Neuron (in vitro differentiated cells): ENCODE measurements around the gene FKBP1A.

ENCODE experiments used
- H2AFZ ChIP-seq: one replicate; pipeline ENCODE4 v1.6.1; 2013; ENCODE audit warnings: low read depth, mild to moderate bottlenecking, inconsistent platforms, low read length, moderate library complexity
- H3K27me3 ChIP-seq: one replicate; pipeline ENCODE4 v1.6.1; 2013; ENCODE audit warnings: low read length; ENCODE audit not compliant: insufficient read depth
- H3K36me3 ChIP-seq: one replicate; pipeline ENCODE4 v1.6.1; 2013; ENCODE audit warnings: low read length; ENCODE audit not compliant: insufficient read depth
- H3K4me1 ChIP-seq: one replicate; pipeline ENCODE4 v1.6.1; 2013; ENCODE audit warnings: low read length; ENCODE audit not compliant: insufficient read depth
- H3K4me3 ChIP-seq: 2 replicates; pipeline ENCODE4 v1.5.1; 2013; ENCODE audit warnings: mild to moderate bottlenecking, low read length, moderate library complexity
- H3K9me3 ChIP-seq: one replicate; pipeline ENCODE4 v1.6.1; 2013; ENCODE audit warnings: low read length

The FKBP1A gene

GRCh38 chr20:1327241-1327653, 65.6 kb downstream of the FKBP1A start:
- Histone ChIP-seq H3K9me3 (no peaks in the 10 kb centered on the region), H2AFZ (no peak overlapping the region), H3K36me3 (peaks cover 9% of the 10 kb centered on the region), H3K4me1 (peaks cover 20% of the 10 kb centered on the region), H3K27me3 (no peaks in the 10 kb centered on the region), H3K4me3 (no peak overlapping the region)

GRCh38 chr20:1326031-1326930, 66.6 kb downstream of the FKBP1A start:
- Histone ChIP-seq H3K4me1 (peaks cover 20% of the 10 kb centered on the region), H3K27me3 (no peaks in the 10 kb centered on the region), H3K36me3 (peaks cover 2% of the 10 kb centered on the region), H2AFZ (no peak overlapping the region), H3K9me3 (no peaks in the 10 kb centered on the region), H3K4me3 (peak overlapping the region; percentile 79)

- Histone ChIP-seq H3K4me1 (peaks cover 20% of the 10 kb centered on the region), H3K36me3 (no peaks in the 10 kb centered on the region)
Observed at GRCh38 chr20:1325173-1326030, 67.5 kb downstream of the FKBP1A start.

DNA sequence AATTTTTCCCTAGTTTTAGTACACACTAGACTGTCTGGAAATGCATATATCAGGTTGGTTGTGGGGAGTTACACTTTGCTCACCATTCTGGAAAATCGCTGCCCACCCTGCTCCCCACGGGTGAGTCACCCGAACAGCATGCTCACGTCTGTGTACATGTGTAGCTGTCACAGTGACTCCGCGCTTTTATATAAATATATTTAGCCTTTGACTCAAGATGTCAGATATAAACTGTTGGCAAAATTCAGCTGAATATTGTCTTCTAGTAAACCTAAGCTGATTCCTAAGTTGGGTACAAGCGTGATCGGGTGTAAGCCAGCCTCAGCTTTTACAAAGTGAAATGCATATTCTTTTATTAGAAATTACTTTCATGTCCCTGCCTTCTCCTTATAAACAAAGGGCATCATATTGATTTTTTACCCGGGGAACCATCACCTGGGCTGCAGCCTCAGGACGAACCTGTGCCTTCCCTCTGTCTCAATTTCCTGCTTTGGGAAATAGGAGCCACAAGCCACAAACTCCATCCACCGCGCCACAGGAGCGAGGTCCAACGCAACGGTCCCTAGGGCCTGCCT, 68.2 kb downstream of the FKBP1A start:
- H3K27me3 ChIP-seq = no peaks in the 10 kb centered on the region
- no peaks in the 10 kb centered on the region for H3K9me3 ChIP-seq
- peak overlapping the region; percentile 70 for H2AFZ ChIP-seq
- H3K4me3 ChIP-seq = peak overlapping the region; percentile 79
- peaks cover 20% of the 10 kb centered on the region for H3K4me1 ChIP-seq
- H3K36me3 ChIP-seq = no peaks in the 10 kb centered on the region

More at GRCh38 chr20:1325173-1326030, 67.5 kb downstream of the FKBP1A start:
- H3K27me3 ChIP-seq = no peaks in the 10 kb centered on the region
- peak overlapping the region; percentile 70 for H2AFZ ChIP-seq
- H3K4me3 ChIP-seq = peak overlapping the region; percentile 79
- no peaks in the 10 kb centered on the region for H3K9me3 ChIP-seq

GRCh38 chr20:1323830-1324597, 68.8 kb downstream of the FKBP1A start:
- Histone ChIP-seq H3K27me3 (no peaks in the 10 kb centered on the region), H2AFZ (no peak overlapping the region), H3K4me1 (peaks cover 20% of the 10 kb centered on the region), H3K36me3 (no peaks in the 10 kb centered on the region), H3K4me3 (peak overlapping the region; percentile 79), H3K9me3 (no peaks in the 10 kb centered on the region)

GRCh38 chr20:1323256-1323655, 69.6 kb downstream of the FKBP1A start:
- Histone ChIP-seq H3K4me3 (no peak overlapping the region), H3K27me3 (no peaks in the 10 kb centered on the region), H3K4me1 (peaks cover 20% of the 10 kb centered on the region), H2AFZ (no peak overlapping the region), H3K9me3 (no peaks in the 10 kb centered on the region), H3K36me3 (no peaks in the 10 kb centered on the region)

GRCh38 chr20:1322511-1323245, 70.2 kb downstream of the FKBP1A start:
- Histone ChIP-seq H3K4me1 (peaks cover 20% of the 10 kb centered on the region), H3K27me3 (peaks cover 3% of the 10 kb centered on the region), H3K36me3 (no peaks in the 10 kb centered on the region), H2AFZ (no peak overlapping the region), H3K9me3 (no peaks in the 10 kb centered on the region), H3K4me3 (no peak overlapping the region)

GRCh38 chr20:1321654-1321939, 71.3 kb downstream of the FKBP1A start:
- Histone ChIP-seq H3K4me3 (no peak overlapping the region), H3K4me1 (peaks cover 15% of the 10 kb centered on the region), H2AFZ (no peak overlapping the region), H3K27me3 (peaks cover 3% of the 10 kb centered on the region), H3K9me3 (no peaks in the 10 kb centered on the region), H3K36me3 (no peaks in the 10 kb centered on the region)

GRCh38 chr20:1320902-1321653, 71.8 kb downstream of the FKBP1A start:
- no peak overlapping the region for H2AFZ ChIP-seq
- no peak overlapping the region for H3K4me3 ChIP-seq
- H3K4me1 ChIP-seq = peaks cover 9% of the 10 kb centered on the region
- no peaks in the 10 kb centered on the region for H3K36me3 ChIP-seq
- peaks cover 3% of the 10 kb centered on the region for H3K27me3 ChIP-seq
- H3K9me3 ChIP-seq = no peaks in the 10 kb centered on the region

GRCh38 chr20:1320016-1320415, 72.8 kb downstream of the FKBP1A start:
- Histone ChIP-seq H3K4me3 (no peak overlapping the region), H3K9me3 (no peaks in the 10 kb centered on the region), H3K27me3 (peaks cover 3% of the 10 kb centered on the region), H2AFZ (no peak overlapping the region), H3K36me3 (no peaks in the 10 kb centered on the region), H3K4me1 (peaks cover 6% of the 10 kb centered on the region)

DNA sequence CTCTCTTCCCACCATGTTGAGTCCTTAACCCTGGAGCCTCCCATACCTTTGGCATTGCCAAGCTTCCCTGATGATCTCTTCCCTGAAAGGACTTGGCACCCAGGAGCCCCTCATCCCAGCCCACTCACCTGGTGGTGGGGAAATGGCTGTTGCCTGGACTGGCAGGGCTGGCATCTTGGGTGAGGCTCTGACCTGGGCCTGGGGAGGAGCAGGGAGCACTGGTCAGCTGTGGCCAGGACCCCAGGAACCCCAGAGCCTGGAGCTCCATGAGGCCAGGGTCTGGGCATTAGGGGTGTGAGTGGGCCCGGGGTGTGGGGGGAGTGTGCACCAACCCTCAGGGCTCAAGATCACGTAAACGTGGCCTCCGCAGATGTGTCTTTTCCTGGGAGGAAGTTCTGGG, 73.4 kb downstream of the FKBP1A start:
- Histone ChIP-seq H2AFZ (no peak overlapping the region), H3K9me3 (no peaks in the 10 kb centered on the region), H3K4me3 (no peak overlapping the region), H3K4me1 (peaks cover under 1% of the 10 kb centered on the region), H3K36me3 (no peaks in the 10 kb centered on the region), H3K27me3 (peaks cover 3% of the 10 kb centered on the region)
